OCI-LY3 (cell line): ENCODE measurements around the gene ANKDD1B.

ENCODE experiments used
- EZH2phosphoT487 ChIP-seq: fragments of 200-600 bp; shearing (Covaris generic); IDR thresholded peaks from 2 replicates; pipeline ENCODE4 v1.6.1; 2018; ENCODE audit warnings: antibody characterized with exemption, mixed run types, low read depth
- TF ChIP-seq, protein P1 (sequence below): fragments of 200-600, 300-600 bp; sonication (generic); IDR thresholded peaks from 2 replicates; pipeline ENCODE4 v1.5.1; 2014; ENCODE audit warnings: antibody characterized with exemption, low read length, low read depth

DNA sequence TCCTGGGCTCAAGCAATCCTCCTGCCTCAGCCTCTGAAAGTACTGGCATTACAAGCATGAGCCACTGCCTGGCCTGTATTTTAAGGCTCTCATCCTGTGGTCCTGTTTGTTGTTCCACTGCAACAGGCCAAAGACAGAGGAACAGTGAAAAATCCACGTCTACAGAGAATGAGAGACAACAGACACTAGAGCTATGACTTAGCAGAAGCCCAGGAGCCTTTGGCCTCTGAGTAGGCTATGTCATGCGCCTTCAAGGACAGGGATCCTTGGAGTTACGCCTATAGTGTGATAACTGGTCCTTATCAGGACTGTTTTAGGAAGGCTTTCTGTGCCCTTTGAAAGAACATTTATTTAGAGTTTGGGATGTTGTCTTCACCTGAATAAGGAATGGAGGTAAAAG, 95.5 kb downstream of the ANKDD1B start:
- TF ChIP-seq, protein P1, sequence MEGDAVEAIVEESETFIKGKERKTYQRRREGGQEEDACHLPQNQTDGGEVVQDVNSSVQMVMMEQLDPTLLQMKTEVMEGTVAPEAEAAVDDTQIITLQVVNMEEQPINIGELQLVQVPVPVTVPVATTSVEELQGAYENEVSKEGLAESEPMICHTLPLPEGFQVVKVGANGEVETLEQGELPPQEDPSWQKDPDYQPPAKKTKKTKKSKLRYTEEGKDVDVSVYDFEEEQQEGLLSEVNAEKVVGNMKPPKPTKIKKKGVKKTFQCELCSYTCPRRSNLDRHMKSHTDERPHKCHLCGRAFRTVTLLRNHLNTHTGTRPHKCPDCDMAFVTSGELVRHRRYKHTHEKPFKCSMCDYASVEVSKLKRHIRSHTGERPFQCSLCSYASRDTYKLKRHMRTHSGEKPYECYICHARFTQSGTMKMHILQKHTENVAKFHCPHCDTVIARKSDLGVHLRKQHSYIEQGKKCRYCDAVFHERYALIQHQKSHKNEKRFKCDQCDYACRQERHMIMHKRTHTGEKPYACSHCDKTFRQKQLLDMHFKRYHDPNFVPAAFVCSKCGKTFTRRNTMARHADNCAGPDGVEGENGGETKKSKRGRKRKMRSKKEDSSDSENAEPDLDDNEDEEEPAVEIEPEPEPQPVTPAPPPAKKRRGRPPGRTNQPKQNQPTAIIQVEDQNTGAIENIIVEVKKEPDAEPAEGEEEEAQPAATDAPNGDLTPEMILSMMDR: no peak
- TF ChIP-seq EZH2phosphoT487: no peak
